GM23338 (cell line): ENCODE data around the gene CDK11A. TPM values are rescaled to one million over a fixed set of nuclear protein-coding genes. Genes with fewer than 3 reads are reported as not detected.
"Not testable (repeated sequence)": the region's sequence is repeated elsewhere in the genome, so short reads cannot be mapped to it uniquely, and the experiment has no call there.

Experiments
- ATAC-seq: fragments of 200-7000 bp; cut with Tn5 transposase; 3 replicates; pipeline ENCODE4 v1.9.1; 2020
- DNase-seq: peaks from one replicate; pipeline ENCODE4 v3.0.0-alpha.2; 2015; ENCODE audit warnings: low spot score
- H2AFZ ChIP-seq: fragments of 200-600 bp; sonication (generic); 2 replicates; pipeline ENCODE4 v1.8.0; 2016; ENCODE audit warnings: antibody characterized with exemption, mild to moderate bottlenecking, moderate library complexity
- H3F3A ChIP-seq: fragments of 200-600 bp; sonication (generic); replicated peaks from 2 replicates; pipeline ENCODE4 v1.8.0; 2017; ENCODE audit warnings: antibody characterized with exemption, mixed run types, low read depth
- H3K27ac ChIP-seq: fragments of 200-600 bp; sonication (generic); 2 replicates; pipeline ENCODE4 v1.6.1; 2016; ENCODE audit warnings: low read depth
- H3K27me3 ChIP-seq: fragments of 200-600 bp; sonication (generic); 2 replicates; pipeline ENCODE4 v1.8.0; 2016; ENCODE audit warnings: mild to moderate bottlenecking, mixed run types, moderate library complexity; ENCODE audit not compliant: insufficient read depth
- H3K36me3 ChIP-seq: fragments of 200-600 bp; sonication (generic); 2 replicates; pipeline ENCODE4 v1.8.0; 2016; ENCODE audit warnings: mild to moderate bottlenecking; ENCODE audit not compliant: insufficient read depth
- H3K4me1 ChIP-seq: fragments of 200-600 bp; sonication (generic); 2 replicates; pipeline ENCODE4 v1.8.0; 2016; ENCODE audit warnings: mild to moderate bottlenecking, moderate library complexity; ENCODE audit not compliant: insufficient read depth
- H3K4me2 ChIP-seq: fragments of 200-600 bp; sonication (generic); 2 replicates; pipeline ENCODE4 v1.7.1; 2017; ENCODE audit warnings: mixed run types
- H3K4me3 ChIP-seq: fragments of 200-600 bp; sonication (generic); 2 replicates; pipeline ENCODE4 v1.6.1; 2016; ENCODE audit warnings: mixed run types
- H3K79me2 ChIP-seq: fragments of 200-600 bp; sonication (generic); replicated peaks from 2 replicates; pipeline ENCODE4 v1.8.0; 2017; ENCODE audit warnings: mild to moderate bottlenecking; ENCODE audit not compliant: insufficient read depth
- H3K9me2 ChIP-seq: fragments of 200-600 bp; sonication (generic); 2 replicates; pipeline ENCODE4 v1.8.0; 2017; ENCODE audit not compliant: insufficient read depth
- H4K20me1 ChIP-seq: fragments of 200-600 bp; sonication (generic); replicated peaks from 2 replicates; pipeline ENCODE4 v1.8.0; 2017; ENCODE audit warnings: mild to moderate bottlenecking; ENCODE audit not compliant: insufficient read depth
- H3K27ac Mint-ChIP-seq: 2 replicates; pipeline ENCODE4 v1.8.0; 2020; ENCODE audit warnings: inconsistent platforms, mild to moderate bottlenecking, moderate library complexity, mixed read lengths
- H3K27me3 Mint-ChIP-seq: 3 replicates; pipeline ENCODE4 v1.8.0; 2022; ENCODE audit warnings: low read depth, mild to moderate bottlenecking, moderate library complexity, mixed read lengths, inconsistent platforms; ENCODE audit not compliant: insufficient read depth, poor library complexity
- H3K36me3 Mint-ChIP-seq: 3 replicates; pipeline ENCODE4 v1.8.0; 2021; ENCODE audit warnings: low read depth, mild to moderate bottlenecking, inconsistent platforms, moderate library complexity, mixed read lengths
- H3K4me1 Mint-ChIP-seq: 3 replicates; pipeline ENCODE4 v1.8.0; 2020; ENCODE audit warnings: mild to moderate bottlenecking, inconsistent platforms, mixed read lengths
- H3K4me3 Mint-ChIP-seq: 3 replicates; pipeline ENCODE4 v1.8.0; 2021; ENCODE audit warnings: moderate library complexity, mild to moderate bottlenecking, inconsistent platforms, mixed read lengths
- H3K9me3 Mint-ChIP-seq: 3 replicates; pipeline ENCODE4 v1.8.0; 2020; ENCODE audit warnings: moderate library complexity, mild to moderate bottlenecking, inconsistent platforms, mixed read lengths
- ZNF462 ChIP-seq: fragments of 250-450 bp; sonication (Bioruptor Pico); IDR thresholded peaks from 2 replicates; pipeline ENCODE4 v1.5.0; 2020; ENCODE audit warnings: mild to moderate bottlenecking, moderate library complexity
- polyA plus RNA-seq: library from polyadenylated mRNA; unstranded; fragments of >200 nt; fragmentation: Nextera tagmentation; extraction: Ambion mirVana; gene quantifications from 2 replicates; pipeline ENCODE4 v1.2.1, GENCODE V29; 2016
- total RNA-seq: library from RNA; depleted of rRNA; stranded (reverse); fragments of >200 nt; shearing (Covaris generic); gene quantifications from 2 replicates; pipeline ENCODE4 v1.2.3, GENCODE V29; 2014

Gene CDK11A
- total and polyA plus RNA-seq, 2 experiments from 2014 or later, result 22.8 to 72.6 TPM

DNA sequence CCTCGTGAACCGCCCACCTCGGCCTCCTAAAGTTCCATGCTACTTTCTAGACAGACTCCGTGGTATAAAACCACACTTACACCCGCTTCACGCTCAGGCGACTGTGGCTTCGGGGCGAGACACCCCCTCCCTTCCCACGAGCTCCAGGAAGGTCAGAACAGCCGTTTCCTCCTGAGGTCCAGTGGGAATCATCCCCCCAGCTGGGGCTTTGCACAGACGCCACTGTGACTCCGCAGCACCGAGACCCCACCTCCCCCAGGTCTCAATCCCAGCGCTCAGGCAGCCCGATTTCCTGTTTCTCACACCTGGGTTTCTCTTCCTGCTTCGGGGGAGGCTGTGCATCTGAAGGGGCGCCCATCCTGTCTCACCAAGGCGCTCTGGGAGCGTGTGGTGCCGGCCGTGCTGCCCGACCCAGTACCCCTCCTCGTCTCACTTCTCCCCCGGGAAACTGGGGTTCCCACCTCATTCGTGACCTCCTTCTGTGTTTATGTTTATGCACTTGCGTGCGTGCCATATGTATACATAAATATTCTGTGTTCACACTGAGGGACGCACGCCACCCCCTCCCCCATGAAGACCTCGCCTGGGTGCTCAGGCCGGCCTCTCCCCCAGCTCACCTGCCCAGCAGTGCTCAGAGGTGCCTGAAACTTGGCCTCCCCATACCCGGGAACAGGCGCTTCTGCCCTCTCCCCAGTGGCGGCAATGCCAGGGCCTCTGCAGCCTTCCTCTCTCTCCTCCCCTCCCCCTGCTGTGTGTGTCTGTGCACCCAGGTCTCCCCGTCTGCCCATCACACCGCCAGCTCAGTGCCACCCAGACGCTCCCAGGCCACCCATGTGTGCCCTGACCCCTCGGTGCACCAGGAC is 46.2 kb downstream of the CDK11A start (continued):
- no peak for TF ChIP-seq ZNF462 (CRISPR knock-in tag)

DNA sequence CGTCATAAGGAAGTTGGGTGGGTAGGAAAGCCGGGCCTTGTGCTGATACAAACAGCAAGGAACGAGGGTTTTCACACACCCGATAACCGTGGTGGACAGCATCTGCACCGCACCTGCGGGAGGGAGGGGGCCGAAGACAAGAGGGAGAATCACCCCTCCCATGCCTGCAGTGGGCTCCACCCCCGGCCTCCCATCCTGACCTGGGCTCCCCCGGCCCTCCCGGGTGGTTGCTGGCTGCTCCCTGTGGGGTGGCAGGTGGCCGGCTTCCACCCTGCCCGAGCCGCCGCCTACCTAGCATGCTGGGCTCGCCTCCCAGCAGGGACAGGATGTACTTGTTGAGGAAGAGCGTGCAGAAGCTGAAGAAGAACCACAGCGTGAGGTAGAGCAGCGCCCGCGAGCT is 48.1 kb downstream of the CDK11A start:
- not testable (repeated sequence) for H3K27ac ChIP-seq, H3K9me3 Mint-ChIP-seq, H4K20me1 ChIP-seq, H3K36me3 ChIP-seq, ATAC-seq, H2AFZ ChIP-seq, H3K4me2 ChIP-seq, H3K4me3 Mint-ChIP-seq, H3K4me1 ChIP-seq, H3K4me3 ChIP-seq, H3K27me3 ChIP-seq, H3K27ac Mint-ChIP-seq, DNase-seq, H3K9me2 ChIP-seq
- peaks cover 20% of the 10 kb centered on the region for H3K36me3 Mint-ChIP-seq
- H3F3A ChIP-seq, result peaks cover 10% of the 10 kb centered on the region; the same call in 1 of the 2 replicates
- H3K4me1 Mint-ChIP-seq, result peaks cover 19% of the 10 kb centered on the region
- H3K27me3 Mint-ChIP-seq, result peaks cover 15% of the 10 kb centered on the region
- H3K79me2 ChIP-seq, result peaks cover 35% of the 10 kb centered on the region

DNA sequence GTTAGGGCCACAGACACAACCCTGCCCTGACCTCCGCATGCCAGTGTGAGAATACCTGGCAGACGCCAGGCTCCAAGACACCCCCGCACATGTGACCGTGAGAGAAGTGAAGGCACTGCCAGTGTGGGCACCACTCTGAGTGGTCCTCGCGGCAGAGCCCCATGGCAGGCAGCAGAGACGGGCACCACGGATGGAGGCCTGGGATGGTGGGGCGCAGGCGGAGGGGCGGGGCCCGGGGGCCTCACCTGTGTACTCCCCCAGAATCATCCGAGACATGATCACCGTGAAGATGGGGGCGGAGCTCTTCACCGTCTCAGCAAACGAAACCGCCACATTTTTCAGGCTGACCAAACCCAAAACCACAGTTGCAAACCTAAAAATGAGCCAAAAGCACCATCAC is 48.9 kb downstream of the CDK11A start:
- H3K27ac ChIP-seq, H3K27ac Mint-ChIP-seq, DNase-seq, H3K4me2 ChIP-seq, ATAC-seq, H3K9me3 Mint-ChIP-seq, H3K36me3 ChIP-seq, H3K27me3 ChIP-seq, H3K9me2 ChIP-seq, H4K20me1 ChIP-seq, H3K4me3 Mint-ChIP-seq, H2AFZ ChIP-seq, H3K4me3 ChIP-seq, H3K4me1 ChIP-seq: not testable (repeated sequence)
- Mint-ChIP-seq H3K4me1 (peaks cover 19% of the 10 kb centered on the region), H3K27me3 (peaks cover 15% of the 10 kb centered on the region), H3K36me3 (peaks cover 20% of the 10 kb centered on the region)
- Histone ChIP-seq H3K79me2 (peaks cover 26% of the 10 kb centered on the region), H3F3A (peaks cover 11% of the 10 kb centered on the region; the same call in 1 of the 2 replicates)

GRCh38 chr1:1674806-1675205 is 49.4 kb downstream of the CDK11A start:
- H3K4me2 ChIP-seq, H3K4me1 ChIP-seq, H3K27ac ChIP-seq, H2AFZ ChIP-seq, DNase-seq, H3K27me3 ChIP-seq, H4K20me1 ChIP-seq, H3K4me3 Mint-ChIP-seq, H3K36me3 ChIP-seq, ATAC-seq, H3K27ac Mint-ChIP-seq, H3K9me2 ChIP-seq, H3K9me3 Mint-ChIP-seq, H3K4me3 ChIP-seq: not testable (repeated sequence)
- H3F3A ChIP-seq, result peaks cover 11% of the 10 kb centered on the region; the same call in 1 of the 2 replicates
- Mint-ChIP-seq H3K4me1 (peaks cover 19% of the 10 kb centered on the region), H3K36me3 (peaks cover 24% of the 10 kb centered on the region), H3K27me3 (peaks cover 15% of the 10 kb centered on the region)
- peaks cover 22% of the 10 kb centered on the region for H3K79me2 ChIP-seq
